Activated CD4-positive, alpha-beta T cell treated with anti-CD3 and anti-CD28 coated beads, Interleukin-2, amount 10 ng/mL, durations not matched to agents 24 days and 14 days (primary cell): ENCODE results near the gene BSDC1. TPM values are rescaled to one million over a fixed set of nuclear protein-coding genes. Genes with fewer than 3 reads are reported as not detected.
"Not testable (repeated sequence)": the region's sequence is repeated elsewhere in the genome, so short reads cannot be mapped to it uniquely, and the experiment has no call there.

ENCODE experiments used
- DNase-seq: peaks from one replicate; pipeline ENCODE4 v3.0.0; 2022
- H3K27ac Mint-ChIP-seq: one replicate; pipeline ENCODE4 v1.8.0; 2022; ENCODE audit warnings: mild to moderate bottlenecking, mixed read lengths
- H3K27me3 Mint-ChIP-seq: one replicate; pipeline ENCODE4 v1.8.0; 2022; ENCODE audit warnings: mixed read lengths
- H3K36me3 Mint-ChIP-seq: one replicate; pipeline ENCODE4 v1.8.0; 2022; ENCODE audit warnings: low read depth, mild to moderate bottlenecking, mixed read lengths
- H3K4me1 Mint-ChIP-seq: one replicate; pipeline ENCODE4 v1.8.0; 2021; ENCODE audit warnings: mixed read lengths
- H3K4me3 Mint-ChIP-seq: one replicate; pipeline ENCODE4 v1.8.0; 2022; ENCODE audit warnings: mild to moderate bottlenecking, moderate library complexity, mixed read lengths
- H3K9me3 Mint-ChIP-seq: one replicate; pipeline ENCODE4 v1.8.0; 2021; ENCODE audit warnings: mixed read lengths
- intact Hi-C: fragments of 100-400 bp; cut with micrococcal nuclease; formaldehyde crosslinking; loops from one replicate; pipeline ENCODE4 v1.15.1; 2023
- total RNA-seq: library from RNA; stranded (reverse); gene quantifications from 2 replicates; pipeline ENCODE4 v1.2.3, GENCODE V29; 2022

Gene BSDC1
- 44.8 and 49.5 TPM in 2 replicates for total RNA-seq

- H3K36me3 Mint-ChIP-seq = peaks cover 7% of the 10 kb centered on the region
- H3K4me1 Mint-ChIP-seq = peaks cover 21% of the 10 kb centered on the region
- peak within 1 kb of the TSS; percentile 99 for H3K27ac Mint-ChIP-seq
- intact Hi-C loops = loop anchor here (1.0 to 5.0 kb wide), 4 partner anchors 44 to 172 kb away; partner anchors contain the start of genes EIF3I, MARCKSL1 and TMEM234
- H3K9me3 Mint-ChIP-seq = no peaks in the 10 kb centered on the region
- peak within 1 kb of the TSS; percentile 94 for H3K4me3 Mint-ChIP-seq
- peaks cover 4% of the 10 kb centered on the region for H3K27me3 Mint-ChIP-seq
- DNase-seq = peak; percentile 100
Measured at GRCh38 chr1:32394141-32394889, at the start of gene BSDC1. Gene BSDC1 (minus strand): TSS chr1:32394441. CDS start chr1:32394414, 27 bp downstream.

- H3K4me1 Mint-ChIP-seq, H3K27ac Mint-ChIP-seq, H3K9me3 Mint-ChIP-seq, H3K4me3 Mint-ChIP-seq, H3K36me3 Mint-ChIP-seq, DNase-seq: not testable (repeated sequence)
- peaks cover 14% of the 10 kb centered on the region for H3K27me3 Mint-ChIP-seq
- intact Hi-C loops = loop anchor here (10.0 kb wide), 1 partner anchor 333 kb away; no protein-coding TSS in a partner anchor
Measured at GRCh38 chr1:32441467-32441866, 47.2 kb upstream of the BSDC1 start.

DNA sequence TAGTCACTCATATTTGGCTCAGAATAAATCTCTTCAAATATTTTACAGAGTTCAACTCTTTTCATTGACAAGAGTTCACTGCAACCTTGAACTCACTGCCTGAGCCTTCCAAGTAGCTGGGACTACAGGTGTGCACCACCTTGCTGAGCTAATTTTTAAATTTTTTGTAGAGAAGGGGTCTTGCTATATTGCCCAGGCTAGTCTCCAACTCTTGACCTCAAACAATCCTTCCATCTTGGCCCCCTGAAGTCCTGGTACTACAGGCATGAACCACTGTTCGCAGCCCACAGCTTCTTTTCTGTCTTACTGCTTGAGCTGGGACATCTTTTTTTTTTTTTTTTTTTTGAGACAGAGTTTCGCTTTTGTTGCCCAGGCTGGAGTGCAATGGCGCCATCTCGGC, 44.5 kb upstream of the BSDC1 start:
- H3K4me3 Mint-ChIP-seq, intact Hi-C loops, H3K36me3 Mint-ChIP-seq, DNase-seq, H3K27me3 Mint-ChIP-seq, H3K4me1 Mint-ChIP-seq, H3K27ac Mint-ChIP-seq, H3K9me3 Mint-ChIP-seq: not testable (repeated sequence)

DNA sequence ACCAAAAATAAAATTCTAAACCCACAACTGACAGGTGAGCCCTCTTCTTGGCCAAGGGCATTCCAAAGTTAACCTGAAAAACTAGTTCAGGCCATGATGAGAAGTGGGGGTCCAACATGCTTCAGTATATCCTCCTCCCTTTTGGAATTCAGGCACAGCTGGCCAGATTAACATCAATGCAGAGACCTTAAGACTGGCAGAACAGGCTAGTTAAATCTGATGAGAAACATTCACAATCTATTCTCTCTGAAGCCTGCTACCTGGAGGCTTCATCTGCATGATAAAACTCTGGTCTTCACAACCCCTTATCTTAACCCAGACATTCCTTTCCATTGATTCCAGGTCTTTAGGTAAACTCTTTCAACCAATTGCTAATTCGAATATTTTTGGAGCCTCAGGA, 43.9 kb upstream of the BSDC1 start:
- H3K27me3 Mint-ChIP-seq = peaks cover 12% of the 10 kb centered on the region
- H3K4me1 Mint-ChIP-seq = no peaks in the 10 kb centered on the region
- no peak overlapping the region for H3K4me3 Mint-ChIP-seq
- no peaks in the 10 kb centered on the region for H3K36me3 Mint-ChIP-seq
- H3K27ac Mint-ChIP-seq = no peak overlapping the region
- DNase-seq = no peak
- no peaks in the 10 kb centered on the region for H3K9me3 Mint-ChIP-seq
- intact Hi-C loops = no loop called here

DNA sequence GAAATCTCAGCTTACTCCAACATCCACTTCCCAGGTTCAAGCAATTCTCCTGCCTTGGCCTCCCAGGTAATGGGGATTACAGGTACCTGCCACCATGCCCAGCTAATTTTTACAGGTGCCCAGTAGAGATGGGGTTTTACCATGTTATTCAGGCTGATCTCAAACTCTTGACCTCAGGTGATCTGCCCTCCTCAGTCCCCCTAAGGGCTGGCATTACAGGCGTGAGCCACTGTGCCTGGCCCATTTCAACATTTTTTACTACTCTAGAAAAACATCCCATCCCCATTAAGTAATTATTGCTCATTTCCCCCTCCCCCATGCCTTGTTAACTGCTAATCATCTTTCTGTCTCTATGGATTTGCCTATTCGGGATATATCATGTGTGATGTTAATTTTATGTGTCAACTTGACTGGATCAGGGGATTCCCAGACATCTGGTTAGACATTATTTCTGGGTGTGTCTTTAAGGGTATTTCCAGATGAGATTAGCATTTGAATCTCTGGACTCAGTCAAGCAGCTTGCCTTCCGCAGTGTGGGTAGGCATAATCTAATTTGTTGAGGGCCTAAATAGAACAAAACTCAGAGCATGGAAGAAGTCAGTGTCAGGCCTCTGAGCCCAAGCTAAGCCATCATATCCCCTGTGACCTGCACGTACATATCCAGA, 37.6 kb upstream of the BSDC1 start:
- Mint-ChIP-seq H3K4me3 (no peak overlapping the region), H3K27ac (no peak overlapping the region), H3K36me3 (no peaks in the 10 kb centered on the region), H3K27me3 (peaks cover 36% of the 10 kb centered on the region), H3K9me3 (no peaks in the 10 kb centered on the region), H3K4me1 (no peaks in the 10 kb centered on the region)
- intact Hi-C loops = no loop called here
- DNase-seq = no peak

DNA sequence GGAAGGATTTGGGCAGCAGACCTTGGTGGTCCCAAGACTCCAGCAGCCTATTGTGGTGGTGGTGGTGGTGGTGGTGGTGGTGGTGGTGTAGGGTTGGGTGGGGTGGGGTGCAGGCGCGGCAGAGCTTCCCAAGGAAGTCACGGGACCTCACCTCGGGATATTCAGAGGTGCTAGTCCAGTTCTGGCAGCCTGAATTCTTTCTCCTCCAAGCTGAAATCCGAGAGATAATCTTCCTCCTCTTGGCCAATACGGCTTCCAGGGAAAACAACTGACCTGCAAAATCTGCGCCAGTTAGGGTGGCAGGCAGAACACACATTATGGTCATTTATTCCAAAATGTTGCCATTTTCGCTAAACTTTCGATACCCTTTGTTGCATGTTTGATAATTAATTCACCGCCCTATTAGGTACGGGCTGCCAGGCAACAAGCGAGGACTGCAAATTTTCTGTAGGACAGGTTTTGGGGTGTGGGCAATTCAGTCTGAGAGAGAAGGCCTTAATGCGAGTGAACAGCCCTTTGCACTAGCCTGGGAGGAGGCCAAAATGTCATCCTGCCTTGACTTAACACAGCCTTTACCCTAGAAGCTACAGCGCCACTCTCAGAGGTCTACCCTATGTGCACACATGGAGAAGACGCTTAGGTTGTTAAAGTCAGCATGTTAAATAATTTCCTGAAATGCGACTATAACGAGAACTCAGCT, 33.2 kb upstream of the BSDC1 start:
- Mint-ChIP-seq H3K4me1 (no peaks in the 10 kb centered on the region), H3K4me3 (no peak overlapping the region), H3K27me3 (peaks cover 43% of the 10 kb centered on the region), H3K27ac (no peak overlapping the region), H3K9me3 (no peaks in the 10 kb centered on the region), H3K36me3 (no peaks in the 10 kb centered on the region)
- no peak for DNase-seq
- intact Hi-C loops = no loop called here

- no peak overlapping the region for H3K27ac Mint-ChIP-seq
- H3K36me3 Mint-ChIP-seq = no peaks in the 10 kb centered on the region
- no peak for DNase-seq
- peaks cover 46% of the 10 kb centered on the region for H3K27me3 Mint-ChIP-seq
- intact Hi-C loops = no loop called here
- no peaks in the 10 kb centered on the region for H3K9me3 Mint-ChIP-seq
- no peak overlapping the region for H3K4me3 Mint-ChIP-seq
- no peaks in the 10 kb centered on the region for H3K4me1 Mint-ChIP-seq
Measured at GRCh38 chr1:32426489-32427255, 32.4 kb upstream of the BSDC1 start.

DNA sequence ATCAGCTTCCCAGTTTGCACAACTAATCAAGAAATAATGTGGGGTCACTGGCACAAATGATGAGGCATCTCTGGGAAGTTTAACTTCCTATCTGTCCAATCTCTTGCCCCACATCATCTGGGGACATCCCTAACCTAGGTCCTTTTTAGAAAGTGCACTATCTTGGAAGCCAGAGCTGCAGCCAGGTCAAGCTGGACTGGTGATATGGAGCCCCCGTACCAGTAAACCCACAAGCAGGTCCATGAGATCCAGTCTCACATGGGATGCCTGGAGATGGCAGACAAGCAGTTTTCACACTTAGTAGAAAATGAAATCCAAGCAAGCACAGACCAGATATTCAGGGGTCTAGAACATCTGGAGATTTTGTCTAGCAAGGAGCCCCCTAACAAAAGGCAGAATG, 27.5 kb upstream of the BSDC1 start:
- Mint-ChIP-seq H3K9me3 (no peaks in the 10 kb centered on the region), H3K27me3 (peaks cover 39% of the 10 kb centered on the region), H3K4me1 (no peaks in the 10 kb centered on the region), H3K4me3 (no peak overlapping the region), H3K36me3 (no peaks in the 10 kb centered on the region), H3K27ac (no peak overlapping the region)
- intact Hi-C loops = no loop called here
- no peak for DNase-seq

DNA sequence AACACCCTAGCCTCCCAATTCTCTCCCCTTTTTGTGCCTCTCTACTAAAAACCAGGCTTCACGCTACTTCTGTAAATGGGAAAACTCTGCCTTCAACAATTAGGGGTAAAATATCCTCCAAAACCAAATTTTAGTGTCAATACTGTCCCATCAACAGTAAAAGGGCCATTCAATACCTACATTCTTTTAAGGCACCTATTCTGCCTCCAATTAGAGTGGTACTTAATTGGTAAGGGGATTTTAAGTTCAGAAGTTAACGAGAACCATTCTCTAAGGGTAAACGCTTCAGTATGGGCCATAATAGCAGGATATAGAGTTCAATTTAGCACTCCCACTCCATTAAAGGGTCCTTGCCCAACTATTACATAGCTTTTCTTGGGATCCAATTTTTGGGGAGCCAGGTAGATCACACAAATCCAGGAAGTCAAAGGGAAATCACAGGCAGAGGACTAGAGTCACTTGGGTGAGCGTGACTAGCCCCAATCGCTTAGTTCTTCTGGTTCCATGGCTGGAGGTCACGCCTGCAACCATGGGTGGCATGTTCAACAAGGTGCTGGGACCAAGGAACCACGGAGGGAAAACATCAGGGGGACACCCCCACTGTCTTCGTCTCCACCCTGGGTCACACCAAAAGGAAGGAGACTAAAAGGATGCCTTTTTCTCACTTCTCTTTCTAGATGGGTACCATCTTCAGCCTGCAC, 20.1 kb upstream of the BSDC1 start:
- DNase-seq = no peak
- Mint-ChIP-seq H3K36me3 (no peaks in the 10 kb centered on the region), H3K9me3 (no peaks in the 10 kb centered on the region), H3K27ac (no peak overlapping the region), H3K4me3 (no peak overlapping the region), H3K27me3 (peaks cover 26% of the 10 kb centered on the region), H3K4me1 (peaks cover 3% of the 10 kb centered on the region)
- intact Hi-C loops = loop anchor here (1.0 to 5.0 kb wide), 3 partner anchors 14 to 200 kb away; partner anchors contain the start of gene MARCKSL1

GRCh38 chr1:32413507-32414185, 19.4 kb upstream of the BSDC1 start:
- Mint-ChIP-seq H3K36me3 (no peaks in the 10 kb centered on the region), H3K9me3 (no peaks in the 10 kb centered on the region), H3K27me3 (peaks cover 26% of the 10 kb centered on the region), H3K4me1 (peaks cover 3% of the 10 kb centered on the region), H3K4me3 (no peak overlapping the region), H3K27ac (peak overlapping the region; percentile 10)
- intact Hi-C loops = loop anchor here (1.0 to 5.0 kb wide), 3 partner anchors 13 to 199 kb away; partner anchors contain the start of gene MARCKSL1
- DNase-seq = peak; percentile 93

DNA sequence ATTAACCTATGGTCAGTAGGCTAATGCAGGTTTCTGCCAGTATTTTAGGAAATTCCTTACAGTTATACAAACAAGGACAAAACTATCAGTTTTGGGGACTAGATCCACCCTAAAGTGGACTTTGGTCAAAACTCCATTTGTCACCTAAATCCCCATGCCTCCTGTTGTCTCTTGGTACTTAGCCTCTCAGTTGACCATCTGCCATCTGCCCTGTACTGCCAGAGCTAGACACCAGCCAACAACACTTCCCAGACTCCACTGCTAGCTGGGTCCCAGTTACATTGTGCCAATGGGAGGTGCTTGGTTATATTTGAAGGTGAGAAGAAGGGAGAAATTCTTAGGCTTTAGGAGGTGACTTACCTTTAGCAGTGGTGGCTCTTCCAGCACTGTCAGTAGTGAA, 17.0 kb upstream of the BSDC1 start:
- Mint-ChIP-seq H3K4me3 (no peak overlapping the region), H3K36me3 (no peaks in the 10 kb centered on the region), H3K27me3 (peaks cover 16% of the 10 kb centered on the region), H3K4me1 (peaks cover 3% of the 10 kb centered on the region), H3K9me3 (no peaks in the 10 kb centered on the region), H3K27ac (no peak overlapping the region)
- intact Hi-C loops = loop anchor here (5.0 kb wide), 1 partner anchor 74 kb away; the partner anchor contains the start of gene MARCKSL1
- no peak for DNase-seq

DNA sequence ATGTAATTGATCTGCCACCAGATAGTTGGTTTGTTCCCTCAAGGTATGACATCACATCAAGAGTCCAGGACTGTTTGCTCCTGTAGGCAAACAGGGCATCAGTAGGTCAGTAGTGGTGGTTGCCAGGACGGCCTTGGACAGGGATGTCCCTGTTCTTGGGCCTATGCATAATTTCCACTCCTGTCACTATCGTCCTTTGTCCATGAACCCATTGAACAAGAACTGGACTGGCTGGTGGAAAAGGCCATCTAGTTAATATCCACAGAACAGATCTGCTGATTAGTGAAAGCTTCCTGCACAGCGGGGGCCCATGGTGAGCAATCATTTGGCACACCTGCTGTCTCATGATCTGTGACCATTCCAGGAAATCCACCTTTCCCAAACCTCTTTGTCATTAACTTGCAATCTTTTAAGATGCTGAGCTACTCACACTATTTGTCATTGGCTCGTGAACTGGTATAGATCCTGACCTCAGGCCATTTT, 12.4 kb upstream of the BSDC1 start:
- Mint-ChIP-seq H3K4me1 (no peaks in the 10 kb centered on the region), H3K4me3 (no peak overlapping the region), H3K27ac (no peak overlapping the region), H3K27me3 (peaks cover 6% of the 10 kb centered on the region), H3K36me3 (no peaks in the 10 kb centered on the region), H3K9me3 (no peaks in the 10 kb centered on the region)
- DNase-seq = no peak
- intact Hi-C loops = no loop called here
